Measurements from ENCODE around the gene DOCK7.
"Not testable (repeated sequence)": the region's sequence is repeated elsewhere in the genome, so short reads cannot be mapped to it uniquely, and the experiment has no call there.

Gene DOCK7, protein sequence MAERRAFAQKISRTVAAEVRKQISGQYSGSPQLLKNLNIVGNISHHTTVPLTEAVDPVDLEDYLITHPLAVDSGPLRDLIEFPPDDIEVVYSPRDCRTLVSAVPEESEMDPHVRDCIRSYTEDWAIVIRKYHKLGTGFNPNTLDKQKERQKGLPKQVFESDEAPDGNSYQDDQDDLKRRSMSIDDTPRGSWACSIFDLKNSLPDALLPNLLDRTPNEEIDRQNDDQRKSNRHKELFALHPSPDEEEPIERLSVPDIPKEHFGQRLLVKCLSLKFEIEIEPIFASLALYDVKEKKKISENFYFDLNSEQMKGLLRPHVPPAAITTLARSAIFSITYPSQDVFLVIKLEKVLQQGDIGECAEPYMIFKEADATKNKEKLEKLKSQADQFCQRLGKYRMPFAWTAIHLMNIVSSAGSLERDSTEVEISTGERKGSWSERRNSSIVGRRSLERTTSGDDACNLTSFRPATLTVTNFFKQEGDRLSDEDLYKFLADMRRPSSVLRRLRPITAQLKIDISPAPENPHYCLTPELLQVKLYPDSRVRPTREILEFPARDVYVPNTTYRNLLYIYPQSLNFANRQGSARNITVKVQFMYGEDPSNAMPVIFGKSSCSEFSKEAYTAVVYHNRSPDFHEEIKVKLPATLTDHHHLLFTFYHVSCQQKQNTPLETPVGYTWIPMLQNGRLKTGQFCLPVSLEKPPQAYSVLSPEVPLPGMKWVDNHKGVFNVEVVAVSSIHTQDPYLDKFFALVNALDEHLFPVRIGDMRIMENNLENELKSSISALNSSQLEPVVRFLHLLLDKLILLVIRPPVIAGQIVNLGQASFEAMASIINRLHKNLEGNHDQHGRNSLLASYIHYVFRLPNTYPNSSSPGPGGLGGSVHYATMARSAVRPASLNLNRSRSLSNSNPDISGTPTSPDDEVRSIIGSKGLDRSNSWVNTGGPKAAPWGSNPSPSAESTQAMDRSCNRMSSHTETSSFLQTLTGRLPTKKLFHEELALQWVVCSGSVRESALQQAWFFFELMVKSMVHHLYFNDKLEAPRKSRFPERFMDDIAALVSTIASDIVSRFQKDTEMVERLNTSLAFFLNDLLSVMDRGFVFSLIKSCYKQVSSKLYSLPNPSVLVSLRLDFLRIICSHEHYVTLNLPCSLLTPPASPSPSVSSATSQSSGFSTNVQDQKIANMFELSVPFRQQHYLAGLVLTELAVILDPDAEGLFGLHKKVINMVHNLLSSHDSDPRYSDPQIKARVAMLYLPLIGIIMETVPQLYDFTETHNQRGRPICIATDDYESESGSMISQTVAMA (N-terminal part only)

DNA sequence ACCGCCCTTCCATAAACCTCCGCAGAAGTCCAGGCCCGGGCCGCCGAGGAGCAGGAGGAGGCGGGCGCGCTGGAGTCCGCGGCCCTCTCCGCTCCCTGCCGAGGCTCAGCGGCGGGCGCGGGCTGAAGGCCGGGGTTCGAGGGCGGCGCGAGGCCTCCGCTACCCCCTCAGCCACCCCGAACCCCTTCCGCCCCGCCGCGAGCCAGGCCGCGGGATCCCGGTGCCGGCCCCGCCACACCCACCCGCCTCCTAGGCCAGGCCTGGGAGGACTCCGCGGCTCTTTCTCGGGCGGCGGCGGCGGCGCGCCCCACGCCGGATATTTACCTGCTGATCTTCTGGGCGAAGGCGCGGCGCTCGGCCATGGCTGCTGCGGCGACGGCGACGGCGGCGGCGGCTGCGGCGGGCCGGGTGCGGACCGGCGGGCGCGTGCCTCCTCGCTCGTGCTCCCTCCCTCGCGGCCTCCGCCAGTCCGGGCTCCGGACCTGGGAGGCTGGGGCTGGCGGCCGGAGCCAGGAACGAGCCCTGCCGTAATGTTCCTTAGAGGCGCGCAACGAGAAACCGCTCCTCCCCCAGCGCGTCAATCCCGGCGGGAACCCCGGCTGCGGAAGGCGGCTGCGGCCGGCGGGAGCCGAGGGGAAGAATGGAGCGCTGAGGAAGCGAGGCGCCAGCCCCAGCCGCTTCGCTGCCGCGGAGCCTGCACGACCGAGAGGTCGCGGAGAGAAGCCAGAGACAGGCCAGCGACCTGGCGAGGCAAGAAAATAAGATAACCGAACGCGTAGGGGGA lies at the start of gene DOCK7:
DOCK7 (minus strand) TSS at position 484 of the 784 bp plus-strand sequence; CDS start at position 362, 122 bp downstream.
- DNase-seq (ENCODE audit: low spot score), result peak; percentile 82

DNA sequence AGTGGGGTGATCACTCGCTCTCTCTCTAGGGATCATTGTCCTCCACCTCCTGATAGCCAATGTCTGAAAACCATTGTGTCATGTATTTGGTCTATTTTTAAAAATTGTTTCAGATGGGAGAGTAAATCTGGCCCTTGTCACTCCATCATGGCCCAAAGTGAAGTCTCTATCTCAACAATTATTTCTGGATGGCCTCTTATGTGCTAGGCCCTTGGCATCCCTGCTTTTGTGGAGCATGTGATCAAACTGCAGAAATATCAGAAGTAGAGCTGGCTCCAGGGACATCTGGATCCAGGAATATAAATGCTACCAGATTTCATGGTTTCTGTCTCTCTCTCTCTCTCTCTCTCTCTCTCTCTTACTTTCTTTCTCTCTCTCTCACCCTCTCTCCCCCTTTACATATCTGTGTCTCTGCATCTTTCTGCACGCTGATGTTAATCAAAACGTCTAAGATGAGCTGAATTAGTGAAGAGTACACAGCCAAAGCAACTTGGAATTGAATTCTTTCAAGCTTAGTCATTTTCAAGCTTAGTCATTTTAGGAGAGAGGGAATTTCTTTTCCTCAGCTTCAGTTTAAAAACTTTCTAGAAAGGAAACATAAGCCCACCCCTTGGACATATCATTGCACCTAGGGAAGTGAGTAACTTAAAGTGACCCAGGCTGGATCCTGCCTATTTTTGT lies 47.4 kb upstream of the DOCK7 start:
- DNase-seq (ENCODE audit: low spot score), result no peak

DNA sequence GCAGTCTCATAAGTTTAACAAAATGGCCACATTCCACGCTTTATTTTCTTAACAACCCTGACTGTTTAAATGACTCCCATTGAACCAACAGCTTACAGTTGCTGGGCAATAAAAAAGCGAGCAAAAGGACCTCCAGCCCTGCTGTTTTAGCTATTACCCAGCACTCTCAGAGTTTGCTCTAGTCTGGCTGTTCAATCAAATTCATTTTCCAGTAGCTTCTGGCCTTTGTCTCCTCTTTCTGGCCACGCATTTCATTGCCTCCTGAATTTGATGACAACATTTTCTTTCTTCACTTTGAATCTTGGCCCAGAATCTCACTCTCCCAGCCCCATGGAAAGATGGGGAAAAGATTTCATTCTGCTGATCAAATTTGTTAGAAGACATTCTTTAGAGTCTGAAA lies 44.1 kb upstream of the DOCK7 start:
- DNase-seq (ENCODE audit: low spot score), result no peak

DNA sequence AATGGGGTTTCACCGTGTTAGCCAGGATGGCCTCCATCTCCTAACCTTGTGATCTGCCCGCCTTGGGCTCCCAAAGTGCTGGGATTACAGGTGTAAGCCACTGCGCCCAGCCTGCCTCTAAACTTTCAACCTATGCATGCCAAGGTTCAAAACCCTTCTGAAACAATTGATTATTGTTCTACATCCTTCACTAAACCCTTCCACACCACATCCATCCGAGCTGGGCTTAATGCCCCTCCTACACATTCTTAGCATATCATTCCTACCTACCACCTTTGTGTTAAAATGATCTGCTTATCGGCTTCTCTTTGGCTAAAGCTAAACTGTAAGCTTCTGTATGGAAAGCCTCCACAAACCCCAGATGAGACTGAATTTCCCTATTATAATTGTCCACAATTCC lies 40.8 kb upstream of the DOCK7 start:
- no peak for DNase-seq (ENCODE audit: low spot score)

DNA sequence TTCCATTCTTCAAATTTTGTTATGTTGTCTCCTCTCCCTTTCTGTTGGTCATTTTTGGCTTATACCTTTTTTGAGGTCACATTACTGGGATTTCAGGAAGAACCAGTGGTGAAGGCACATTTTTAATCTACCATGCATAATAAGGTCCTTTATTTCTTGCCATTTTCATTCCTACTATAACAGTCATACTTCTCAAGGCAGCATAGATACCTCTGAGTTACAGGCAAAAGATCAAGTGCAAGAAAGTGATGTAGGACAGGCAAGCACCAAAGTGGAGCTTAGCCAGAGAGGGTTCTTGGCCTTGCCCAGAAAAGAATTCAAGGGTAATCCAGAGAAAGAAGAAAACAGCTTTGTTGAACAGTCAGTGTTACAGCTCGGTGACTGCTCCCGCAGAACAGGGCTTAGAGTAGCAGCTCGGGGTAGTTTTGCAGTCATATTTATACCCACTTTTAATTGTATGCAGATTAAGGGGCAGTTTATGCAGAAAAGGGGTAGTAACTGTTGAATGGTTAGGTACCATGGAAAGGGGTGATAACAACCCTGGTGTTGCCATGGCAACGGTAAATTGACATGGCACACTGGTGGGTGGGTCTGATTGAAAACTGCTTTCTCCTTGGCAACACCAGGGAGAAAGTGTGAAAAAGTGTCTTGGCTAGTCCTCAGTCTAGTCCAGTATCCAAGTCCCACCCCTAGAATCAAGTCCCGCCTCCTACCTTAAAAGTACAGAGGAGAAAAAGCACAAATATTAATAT lies 39.6 kb upstream of the DOCK7 start:
- DNase-seq (ENCODE audit: low spot score), result no peak

DNA sequence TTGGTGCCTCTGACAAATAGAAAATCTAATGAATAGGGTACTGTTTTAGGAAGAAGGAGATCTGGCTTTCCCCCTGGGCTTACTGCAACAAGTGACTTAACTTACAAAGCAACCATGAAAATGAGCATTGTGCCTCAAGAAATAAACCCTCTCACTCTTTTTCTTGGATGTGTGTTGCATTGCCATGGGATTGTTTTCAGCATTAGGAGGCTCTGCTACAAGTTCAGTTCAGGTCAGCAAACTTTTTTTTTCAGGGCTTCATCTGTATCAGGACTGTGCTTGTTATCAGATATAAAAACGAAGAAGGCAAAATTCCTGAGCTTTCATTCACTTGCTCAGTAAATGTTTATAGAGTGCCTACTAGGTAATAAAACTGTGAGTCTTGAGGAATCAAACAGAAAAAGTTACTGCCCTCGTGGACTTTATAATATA lies 37.8 kb upstream of the DOCK7 start:
- peak; percentile 21 for DNase-seq (ENCODE audit: low spot score)

DNA sequence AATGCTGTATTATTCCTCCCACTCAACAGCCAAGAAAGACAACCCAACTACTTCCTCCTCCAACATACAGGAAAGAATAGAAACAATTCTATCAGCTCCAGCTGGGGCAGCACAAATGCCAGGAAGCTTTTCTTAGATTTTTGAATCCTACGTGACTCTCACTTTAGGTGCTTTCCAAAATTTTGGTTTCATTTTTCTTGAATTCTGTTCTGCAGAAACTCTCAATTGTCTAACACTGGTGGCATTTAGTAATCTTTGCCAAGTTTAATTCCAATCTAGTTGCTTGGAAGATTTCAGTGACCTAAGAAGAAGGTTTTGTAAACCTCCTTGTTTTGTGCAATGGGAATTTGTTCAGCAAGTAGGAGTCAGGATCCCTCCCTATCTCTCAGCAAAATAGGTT lies 37.1 kb upstream of the DOCK7 start:
- no peak for DNase-seq (ENCODE audit: low spot score)

DNA sequence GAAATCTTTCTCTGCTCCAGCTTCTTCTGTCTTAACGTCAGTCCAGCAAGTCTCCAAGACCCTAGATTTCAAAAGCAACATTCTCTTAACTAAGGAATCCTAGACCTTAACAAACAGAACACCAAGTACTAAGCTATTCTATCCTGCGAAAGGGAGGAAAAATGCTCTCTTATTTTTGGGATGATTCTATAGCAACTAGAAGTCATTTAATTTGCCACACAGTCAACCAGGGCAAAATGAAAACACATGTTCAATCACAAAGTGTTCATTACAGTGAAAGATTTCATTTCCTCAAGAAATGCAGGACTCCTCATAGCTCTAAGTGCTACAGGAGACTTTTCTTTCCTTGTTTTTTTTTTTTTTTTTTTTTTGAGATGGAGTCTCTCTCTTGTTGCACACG lies 36.2 kb upstream of the DOCK7 start:
- DNase-seq (ENCODE audit: low spot score), result no peak

DNA sequence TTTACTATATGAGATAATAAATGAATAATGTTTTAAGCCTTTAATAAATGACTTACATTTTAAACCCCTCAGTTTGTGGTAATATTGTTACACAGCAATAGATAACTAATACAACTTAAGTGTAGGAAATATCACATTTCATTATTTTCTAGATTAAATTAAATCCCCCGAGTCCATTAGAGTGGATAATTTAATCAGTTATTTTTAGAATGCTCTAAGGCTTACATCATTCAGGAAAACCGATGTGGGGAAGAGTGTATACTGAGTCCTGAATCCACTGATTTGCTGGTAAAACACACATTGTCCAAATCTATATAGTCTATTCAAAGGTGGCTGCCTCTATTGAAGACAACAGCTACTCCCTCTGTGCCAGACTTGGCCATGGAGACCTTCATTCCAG lies 35.7 kb upstream of the DOCK7 start:
- no peak for DNase-seq (ENCODE audit: low spot score)

DNA sequence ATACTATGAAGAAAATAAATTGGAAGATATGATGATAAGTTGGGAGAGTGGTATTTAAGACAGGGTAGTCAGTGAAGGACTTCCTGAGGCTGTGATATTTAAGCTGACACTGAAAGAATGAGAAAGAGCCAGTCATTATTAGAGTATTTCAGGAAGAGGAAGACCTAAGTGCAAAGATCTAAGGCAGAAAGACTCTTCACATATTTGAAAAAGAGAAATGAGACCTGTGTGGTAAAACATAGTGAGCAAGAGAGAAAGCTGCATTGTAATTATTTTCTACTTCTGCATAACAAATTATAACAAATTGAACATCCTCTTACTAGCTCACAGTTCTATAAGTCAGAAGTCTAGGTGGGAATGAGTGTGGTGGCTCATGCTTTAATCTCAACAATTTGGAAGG lies 34.6 kb upstream of the DOCK7 start:
- DNase-seq (ENCODE audit: low spot score), result no peak

DNA sequence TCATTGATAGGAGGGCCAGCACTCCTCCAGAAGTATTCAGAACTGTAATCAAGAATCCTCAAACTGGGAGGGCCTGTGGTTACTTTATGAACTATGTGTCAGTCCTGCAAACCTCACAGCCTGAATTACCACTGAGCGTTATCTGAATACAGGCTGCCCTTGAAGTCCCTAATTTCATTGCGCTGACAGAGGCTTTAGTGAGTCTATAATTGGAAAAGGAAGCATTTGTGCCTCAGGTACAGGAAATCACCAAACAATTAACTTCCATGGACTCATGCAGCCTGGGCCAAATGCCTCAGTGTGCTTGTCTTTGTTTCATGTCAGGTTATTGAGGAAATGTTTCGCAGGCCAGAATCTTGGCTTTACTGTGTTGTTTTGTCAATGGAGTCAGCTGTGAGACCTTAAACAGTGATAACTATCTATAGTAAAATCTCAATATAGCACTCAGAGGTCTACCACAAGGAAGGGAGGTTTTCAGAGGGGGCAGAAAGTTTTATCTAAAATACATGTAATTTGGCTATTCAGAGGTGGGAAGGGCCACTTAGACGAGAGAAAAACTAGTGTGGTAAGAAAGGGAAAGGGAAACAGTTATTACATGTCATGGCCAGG lies 32.9 kb upstream of the DOCK7 start:
- peak; percentile 35 for DNase-seq (ENCODE audit: low spot score)

DNA sequence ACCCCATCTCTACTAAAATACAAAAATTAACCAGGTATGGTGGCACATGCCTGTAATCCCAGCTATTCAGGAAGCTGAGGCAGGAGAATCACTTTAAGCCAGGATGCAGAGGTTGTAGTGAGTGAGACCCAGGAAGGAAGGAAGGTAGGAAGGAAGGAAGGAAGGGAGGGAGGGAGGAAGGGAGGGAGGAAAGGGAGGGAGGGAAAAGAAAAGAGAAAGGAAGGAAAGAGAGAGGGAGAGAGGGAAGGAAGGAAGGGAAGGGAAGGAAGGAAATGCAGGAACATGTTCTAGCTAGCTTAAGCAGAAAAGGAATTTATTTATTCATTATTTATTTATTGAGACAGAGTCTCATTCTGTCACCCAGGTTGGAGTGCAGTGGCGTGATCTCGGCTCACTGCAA lies 30.2 kb upstream of the DOCK7 start:
- not testable (repeated sequence) for DNase-seq (ENCODE audit: low spot score)

DNA sequence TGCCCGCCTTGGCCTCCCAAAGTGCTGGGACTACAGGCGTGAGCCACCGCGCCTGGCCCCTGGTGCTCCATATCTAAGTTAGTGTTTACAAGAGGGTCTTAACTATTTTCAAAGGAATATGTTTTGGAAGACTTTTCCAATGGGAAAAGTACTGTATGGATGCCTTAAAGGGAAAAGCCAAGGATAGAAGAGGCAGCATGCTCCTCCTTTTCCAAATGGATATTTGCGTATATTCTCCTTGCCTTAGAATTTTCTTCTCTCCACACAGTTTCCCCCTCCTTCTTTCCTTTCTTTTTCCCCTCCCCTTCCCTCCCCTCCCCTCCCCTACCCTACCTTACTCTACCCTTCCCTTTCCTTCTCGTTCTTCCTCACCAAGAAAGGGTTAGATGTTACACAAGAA lies 29.3 kb upstream of the DOCK7 start:
- no peak for DNase-seq (ENCODE audit: low spot score)

DNA sequence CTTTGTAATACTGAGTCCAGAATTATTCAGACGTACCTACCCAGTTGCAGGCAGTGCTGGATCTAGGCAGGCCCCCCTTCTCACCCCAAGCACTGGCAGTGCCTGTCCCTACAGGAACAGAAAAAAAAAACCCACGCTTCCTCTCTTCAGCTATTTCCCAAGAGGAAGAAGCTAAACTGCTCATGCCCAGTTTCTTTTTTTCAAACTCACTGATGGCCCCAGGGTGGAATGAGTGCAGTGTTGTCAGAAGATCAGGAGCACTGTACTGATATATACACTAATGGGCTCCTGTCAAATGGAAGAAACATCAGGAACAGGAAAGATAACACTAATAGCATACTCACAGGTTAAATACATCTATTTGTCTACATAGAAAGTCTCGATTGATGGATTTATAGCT lies 28.2 kb upstream of the DOCK7 start:
- DNase-seq (ENCODE audit: low spot score), result no peak

DNA sequence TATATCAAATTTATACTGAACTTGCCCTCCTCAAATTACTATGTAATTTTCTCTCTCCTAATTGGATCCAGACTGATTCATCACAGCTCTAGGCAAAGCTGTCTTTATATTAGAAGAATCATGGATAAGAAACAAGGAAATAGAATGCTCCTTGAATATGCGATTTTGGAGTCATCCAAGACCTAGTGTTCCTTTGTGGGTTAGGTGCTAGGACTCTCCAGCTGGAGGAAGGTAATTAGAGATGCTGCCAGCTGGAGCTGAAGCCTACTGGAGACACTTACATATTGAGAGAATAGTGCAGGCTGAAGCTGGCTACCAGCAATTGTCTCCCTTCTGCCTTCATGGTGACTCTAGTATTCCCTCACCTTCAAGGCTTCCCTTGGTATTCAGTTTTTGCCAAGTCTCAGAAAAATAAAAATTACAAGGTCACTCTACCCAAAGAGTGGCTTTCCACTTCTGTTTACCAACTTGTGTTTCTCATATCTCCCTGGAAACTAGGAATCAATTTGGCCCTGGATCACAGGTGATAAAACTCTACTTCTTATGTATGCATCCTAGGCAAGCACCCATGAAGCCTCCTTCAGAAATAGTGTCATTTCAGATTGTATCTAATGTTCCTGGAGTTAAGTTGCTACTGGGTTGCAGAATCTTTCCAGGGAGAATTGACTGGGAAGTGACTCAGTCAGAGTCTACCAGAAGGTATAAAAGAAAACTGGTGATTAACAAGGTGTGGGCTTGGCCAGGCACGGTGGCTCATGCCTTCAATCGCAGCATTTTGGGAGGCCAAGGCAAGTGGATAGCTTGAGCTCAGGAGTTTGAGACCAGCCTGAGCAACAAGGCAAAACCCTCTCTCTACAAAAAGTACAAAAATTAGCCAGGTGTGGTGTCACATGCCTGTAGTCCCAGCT lies 24.4 kb upstream of the DOCK7 start:
- no peak for DNase-seq (ENCODE audit: low spot score)

DNA sequence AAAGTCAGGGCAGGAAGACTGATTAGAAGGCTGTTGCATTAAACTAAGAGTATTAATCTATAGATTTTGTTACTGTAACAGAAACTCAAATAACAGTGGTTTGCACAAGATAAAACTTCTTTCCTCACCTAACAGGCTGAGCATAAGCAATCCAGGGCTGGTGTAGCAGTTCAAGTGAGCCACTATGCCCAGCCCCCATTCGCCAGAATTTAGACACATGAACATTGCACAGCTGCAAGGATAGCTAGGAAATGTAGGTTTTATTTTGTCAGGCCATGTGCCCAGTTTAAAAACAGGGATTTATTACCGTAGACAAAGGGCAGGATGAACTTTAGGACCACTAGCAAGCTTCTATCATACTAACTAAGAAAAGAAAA lies 19.5 kb upstream of the DOCK7 start:
- DNase-seq (ENCODE audit: low spot score), result no peak

DNA sequence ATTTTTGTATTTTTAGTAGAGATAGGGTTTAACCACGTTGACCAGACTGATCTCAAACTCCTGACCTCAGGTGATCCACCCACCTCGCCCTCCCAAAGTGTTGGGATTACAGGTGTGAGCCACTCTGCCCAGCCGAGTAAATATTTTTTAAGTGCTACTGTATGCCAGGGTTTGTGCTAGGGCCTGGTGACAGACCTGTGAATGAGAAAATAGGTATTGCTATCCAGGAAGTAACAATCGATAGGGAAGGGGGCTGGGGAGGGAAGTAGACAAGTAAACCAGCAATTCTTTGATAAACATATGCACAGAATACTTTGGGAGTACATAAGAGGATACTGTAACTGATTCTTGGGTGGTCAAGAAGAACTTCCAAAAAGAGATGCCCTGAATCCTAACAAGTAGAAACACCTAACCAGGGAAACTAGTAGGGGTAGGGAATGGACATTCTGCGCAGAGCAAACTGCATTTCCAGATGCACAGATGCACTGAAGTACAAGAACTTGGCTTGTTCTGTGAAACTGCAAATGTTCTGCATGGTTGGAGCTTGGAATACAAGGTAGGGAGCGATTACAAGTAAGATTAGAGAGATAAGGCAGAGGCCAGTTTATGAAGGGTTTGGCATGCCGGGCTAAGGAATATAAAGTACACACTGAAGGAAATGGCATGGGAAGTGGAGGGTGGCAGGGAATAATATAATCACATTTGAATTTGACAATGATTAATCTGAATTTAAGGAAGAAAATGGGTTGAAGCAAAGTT lies 19.0 kb upstream of the DOCK7 start:
- DNase-seq (ENCODE audit: low spot score), result no peak

DNA sequence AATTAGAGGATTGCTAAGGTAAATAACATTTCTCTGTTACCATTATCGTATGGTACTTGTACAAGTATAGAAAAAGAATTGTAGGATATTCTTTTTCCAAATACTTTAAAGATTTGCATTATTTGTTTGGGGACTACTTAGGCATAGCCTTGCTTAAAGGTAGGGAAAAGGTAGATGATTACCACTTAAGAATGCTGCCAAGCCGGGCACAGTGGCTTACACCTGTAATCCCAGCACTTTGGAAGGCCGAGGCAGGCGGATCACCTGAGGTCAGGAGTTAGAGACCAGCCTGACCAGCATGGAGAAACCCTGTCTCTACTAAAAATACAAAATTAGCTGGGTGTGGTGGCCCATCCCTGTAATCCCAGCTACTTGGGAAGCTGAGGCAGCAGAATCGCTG lies 10.0 kb upstream of the DOCK7 start:
- DNase-seq (ENCODE audit: low spot score), result not testable (repeated sequence)

All from LoVo (cell line).